Colonic mucosa (tissue), 4 donors: ENCODE measurements around the gene CHAMP1. TPM values are rescaled to one million over a fixed set of nuclear protein-coding genes. Genes with fewer than 3 reads are reported as not detected.
A peak's percentile ranks its signal among the peaks of the same experiment; 100 is the strongest.

Experiments used
- DNase-seq: peaks from one replicate; pipeline ENCODE4 v3.0.0-alpha.2; 2020
- H3K27ac ChIP-seq: fragments of 200-600 bp; one replicate; pipeline ENCODE4 v1.8.0; 2021
- H3K27me3 ChIP-seq: fragments of 200-600 bp; one replicate; pipeline ENCODE4 v1.8.0; 2021
- H3K36me3 ChIP-seq: fragments of 200-600 bp; one replicate; pipeline ENCODE4 v1.8.0; 2021
- H3K4me1 ChIP-seq: fragments of 200-600 bp; one replicate; pipeline ENCODE4 v1.8.0; 2021; ENCODE audit warnings: mild to moderate bottlenecking
- H3K4me3 ChIP-seq: fragments of 200-600 bp; one replicate; pipeline ENCODE4 v1.8.0; 2021
- H3K9ac ChIP-seq, 2 donors: one replicate each; pipeline ENCODE4 v1.7.0; 2013; ENCODE audit warnings: control low read depth in 2 of 2, low read depth in 2 of 2, low read length in 2 of 2
- H3K9me3 ChIP-seq: fragments of 200-600 bp; one replicate; pipeline ENCODE4 v1.8.0; 2021
- CTCF ChIP-seq: fragments of 200-600 bp; IDR thresholded peaks from one replicate; pipeline ENCODE4 v1.8.0; 2022; ENCODE audit warnings: antibody characterized with exemption, mild to moderate bottlenecking
- intact Hi-C: fragments of 100-400 bp; cut with DNase I; formaldehyde crosslinking; loops from one replicate; pipeline ENCODE4 v1.14.1; 2022
- total RNA-seq, 2 donors: library from RNA; stranded (reverse); fragmentation: NEBNext Ultra II Directional in 1 of 2; extraction: Animal tissue kit (Norgen Biotek cat#: 25700) in 1 of 2; gene quantifications; one replicate each; pipeline ENCODE4 v1.2.1, GENCODE V29; 2021
- donor health status: healthy.
- donor health status: DM: no; HTN: no; CAD: no.
- donor health status: DM: no; HTN: no; CAD: no.

Gene CHAMP1
- total RNA-seq, 2 donors from 2014 or later = 13.1 to 19.2 TPM

- intact Hi-C loops = no loop called here
- no peak overlapping the region for H3K9ac ChIP-seq
- H3K4me1 ChIP-seq = no peaks in the 10 kb centered on the region
- DNase-seq = no peak
- H3K27me3 ChIP-seq = no peaks in the 10 kb centered on the region
- no peak for TF ChIP-seq CTCF
- H3K36me3 ChIP-seq = peaks cover 20% of the 10 kb centered on the region
- no peak overlapping the region for H3K4me3 ChIP-seq
- H3K9me3 ChIP-seq = no peaks in the 10 kb centered on the region
- H3K27ac ChIP-seq = no peak overlapping the region
These were observed 41.3 kb upstream of the CHAMP1 start for GRCh38 chr13:114272977-114273376.

GRCh38 chr13:114275304-114275703, 39.0 kb upstream of the CHAMP1 start:
- no peak overlapping the region for H3K27ac ChIP-seq
- peaks cover 8% of the 10 kb centered on the region for H3K36me3 ChIP-seq
- no peak for DNase-seq
- intact Hi-C loops = no loop called here
- TF ChIP-seq CTCF = no peak
- H3K4me1 ChIP-seq = no peaks in the 10 kb centered on the region
- no peak overlapping the region for H3K9ac ChIP-seq
- no peaks in the 10 kb centered on the region for H3K27me3 ChIP-seq
- H3K4me3 ChIP-seq = no peak overlapping the region
- H3K9me3 ChIP-seq = no peaks in the 10 kb centered on the region

- intact Hi-C loops = loop anchor here (1.0 kb wide), 1 partner anchor 35 kb away; the partner anchor contains the start of gene CHAMP1
- Histone ChIP-seq H3K9ac (no peak overlapping the region), H3K4me3 (no peak overlapping the region), H3K4me1 (peaks cover 6% of the 10 kb centered on the region), H3K9me3 (no peaks in the 10 kb centered on the region), H3K27ac (no peak overlapping the region), H3K27me3 (no peaks in the 10 kb centered on the region), H3K36me3 (no peaks in the 10 kb centered on the region)
- no peak for TF ChIP-seq CTCF
- DNase-seq = no peak
These were observed 35.2 kb upstream of the CHAMP1 start for GRCh38 chr13:114279146-114279545.

GRCh38 chr13:114279758-114280355, 34.4 kb upstream of the CHAMP1 start:
- no peak for TF ChIP-seq CTCF
- peak overlapping the region; percentile 6 to 81 for H3K9ac ChIP-seq
- H3K27ac ChIP-seq = no peak overlapping the region
- no peaks in the 10 kb centered on the region for H3K36me3 ChIP-seq
- no peaks in the 10 kb centered on the region for H3K27me3 ChIP-seq
- H3K4me1 ChIP-seq = peaks cover 6% of the 10 kb centered on the region
- H3K9me3 ChIP-seq = no peaks in the 10 kb centered on the region
- no peak for DNase-seq
- no peak overlapping the region for H3K4me3 ChIP-seq
- intact Hi-C loops = loop anchor here (1.0 kb wide), 1 partner anchor 34 kb away; the partner anchor contains the start of gene CHAMP1

GRCh38 chr13:114281351-114282040, 32.8 kb upstream of the CHAMP1 start, which contains the start of gene UPF3A:
Gene UPF3A (plus strand): TSS chr13:114281601. CDS start chr13:114281640, 39 bp downstream.
- intact Hi-C loops = no loop called here
- TF ChIP-seq CTCF = no peak
- Histone ChIP-seq H3K9me3 (no peaks in the 10 kb centered on the region), H3K27ac (peak within 1 kb of the TSS; percentile 97), H3K9ac (peak within 1 kb of the TSS; percentile 81 to 87), H3K4me3 (peak within 1 kb of the TSS; percentile 64), H3K27me3 (no peaks in the 10 kb centered on the region), H3K4me1 (peaks cover 6% of the 10 kb centered on the region), H3K36me3 (no peaks in the 10 kb centered on the region)
- DNase-seq = peak; percentile 89
